Thyroid gland (tissue), 4 donors: ENCODE measurements around the gene TACR1. TPM values are rescaled to one million over a fixed set of nuclear protein-coding genes. Genes with fewer than 3 reads are reported as not detected.

ENCODE experiments used
- DNase-seq, 2 donors: peaks; one replicate each; pipeline ENCODE4 v3.0.0-alpha.2; 2019
- H3K27ac ChIP-seq, 3 donors: fragments of 200-600 bp; sonication (generic); 1 replicate in 2 of 3; 2 replicates in 1 of 3; pipeline ENCODE4 v1.5.1; 2016 to 2019; ENCODE audit warnings: mild to moderate bottlenecking in 1 of 3, moderate library complexity in 1 of 3
- H3K27me3 ChIP-seq: fragments of 200-600 bp; sonication (generic); one replicate; pipeline ENCODE4 v1.5.1; 2019
- H3K36me3 ChIP-seq, 2 donors: fragments of 200-600 bp; sonication (generic); one replicate each; pipeline ENCODE4 v1.5.1; 2016 to 2019
- H3K4me1 ChIP-seq, 2 donors: fragments of 200-600 bp; sonication (generic); one replicate each; pipeline ENCODE4 v1.5.1; 2017 to 2019
- H3K4me3 ChIP-seq, 3 donors: fragments of 200-600 bp; sonication (generic); replicated peaks in 1 of 3; 1 replicate in 2 of 3; 2 replicates in 1 of 3; pipeline ENCODE4 v1.5.1; 2016; ENCODE audit warnings: mild to moderate bottlenecking in 1 of 3
- H3K9me3 ChIP-seq: fragments of 200-600 bp; sonication (generic); one replicate; pipeline ENCODE4 v1.5.1; 2017
- POLR2A ChIP-seq, 2 donors: fragments of 450-650 bp; IDR thresholded peaks; one replicate each; pipeline ENCODE4 v1.6.1; 2017; ENCODE audit warnings: antibody characterized with exemption in 2 of 2, mild to moderate bottlenecking in 2 of 2, moderate library complexity in 1 of 2
- WGBS, 2 donors: methylation state at CpG; one replicate each; pipeline ENCODE4 v1.1.5; 2017; 5-methylcytosine and 5-hydroxymethylcytosine counted together
- intact Hi-C: fragments of 100-400 bp; cut with DNase I; formaldehyde crosslinking; loops from one replicate; pipeline ENCODE4 v1.15.1; 2023
- total RNA-seq, 4 donors: library from RNA; depleted of rRNA; stranded (reverse); fragments of >200 nt; gene quantifications; one replicate each; pipeline ENCODE4 v1.2.3, GENCODE V29; 2016
- TF ChIP-seq, protein P1 (sequence below), 6 experiments: fragments of 200-600 bp in 3 of 6; fragments of 450-650 bp in 3 of 6; sonication (generic) in 3 of 6; IDR thresholded peaks; one replicate each; pipeline ENCODE4 v1.5.1; 2016 to 2019; ENCODE audit warnings: antibody characterized with exemption in 6 of 6, mild to moderate bottlenecking in 2 of 6, inconsistent platforms in 1 of 6, moderate library complexity in 1 of 6

The TACR1 gene
- total RNA-seq, 4 donors from 2014 or later: 0.24 to 2.7 (median 0.63) TPM

DNA sequence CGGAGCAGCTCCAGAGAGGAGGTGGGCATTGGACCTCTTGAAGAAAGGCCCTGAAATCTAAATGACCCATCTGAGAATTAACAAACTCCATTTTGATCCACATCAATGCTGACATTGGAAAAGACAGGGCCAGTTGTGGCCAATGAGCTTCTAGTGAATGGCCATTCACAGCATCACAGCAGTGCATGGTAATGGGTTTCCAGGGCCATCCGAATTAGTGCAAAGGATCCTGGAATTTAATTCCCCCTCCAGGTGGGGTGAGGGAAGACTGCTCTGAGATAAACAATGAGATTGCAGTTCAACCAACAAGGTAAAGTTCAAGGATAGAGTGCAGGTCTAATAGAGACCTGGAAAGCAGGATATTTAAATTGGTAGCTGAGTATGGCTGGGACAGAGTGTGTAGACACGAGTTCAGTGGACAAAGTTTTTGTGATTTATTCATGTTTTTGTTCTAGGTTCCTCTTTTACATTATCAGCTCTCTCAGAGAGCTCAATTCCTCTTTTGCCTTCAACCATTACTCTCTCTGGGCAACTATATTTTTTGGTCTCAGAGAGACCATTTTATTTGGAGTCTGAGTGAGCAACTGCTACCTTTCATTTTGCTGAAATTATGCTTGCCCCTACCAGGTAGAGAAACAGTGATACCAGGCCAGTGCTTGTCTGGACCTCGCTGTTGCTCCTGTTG lies 5.0 kb downstream of the TACR1 start:
- no peak overlapping the region for H3K4me3 ChIP-seq
- TF ChIP-seq, protein P1, sequence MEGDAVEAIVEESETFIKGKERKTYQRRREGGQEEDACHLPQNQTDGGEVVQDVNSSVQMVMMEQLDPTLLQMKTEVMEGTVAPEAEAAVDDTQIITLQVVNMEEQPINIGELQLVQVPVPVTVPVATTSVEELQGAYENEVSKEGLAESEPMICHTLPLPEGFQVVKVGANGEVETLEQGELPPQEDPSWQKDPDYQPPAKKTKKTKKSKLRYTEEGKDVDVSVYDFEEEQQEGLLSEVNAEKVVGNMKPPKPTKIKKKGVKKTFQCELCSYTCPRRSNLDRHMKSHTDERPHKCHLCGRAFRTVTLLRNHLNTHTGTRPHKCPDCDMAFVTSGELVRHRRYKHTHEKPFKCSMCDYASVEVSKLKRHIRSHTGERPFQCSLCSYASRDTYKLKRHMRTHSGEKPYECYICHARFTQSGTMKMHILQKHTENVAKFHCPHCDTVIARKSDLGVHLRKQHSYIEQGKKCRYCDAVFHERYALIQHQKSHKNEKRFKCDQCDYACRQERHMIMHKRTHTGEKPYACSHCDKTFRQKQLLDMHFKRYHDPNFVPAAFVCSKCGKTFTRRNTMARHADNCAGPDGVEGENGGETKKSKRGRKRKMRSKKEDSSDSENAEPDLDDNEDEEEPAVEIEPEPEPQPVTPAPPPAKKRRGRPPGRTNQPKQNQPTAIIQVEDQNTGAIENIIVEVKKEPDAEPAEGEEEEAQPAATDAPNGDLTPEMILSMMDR (IDR thresholded peaks at IDR 0.05): no peak
- no peak for TF ChIP-seq POLR2A (IDR thresholded peaks at IDR 0.05)
- H3K27ac ChIP-seq: no peak overlapping the region
- 80 to 86% methylated on average over 4 of the region's 4 CpGs for WGBS, 2 donors
- peaks cover 3 to 4% of the 10 kb centered on the region in 2 donors for H3K4me1 ChIP-seq
- DNase-seq: no peak
- H3K27me3 ChIP-seq: no peaks in the 10 kb centered on the region
- H3K9me3 ChIP-seq: no peaks in the 10 kb centered on the region
- no peaks in the 10 kb centered on the region for H3K36me3 ChIP-seq
- intact Hi-C loops: no loop called here

DNA sequence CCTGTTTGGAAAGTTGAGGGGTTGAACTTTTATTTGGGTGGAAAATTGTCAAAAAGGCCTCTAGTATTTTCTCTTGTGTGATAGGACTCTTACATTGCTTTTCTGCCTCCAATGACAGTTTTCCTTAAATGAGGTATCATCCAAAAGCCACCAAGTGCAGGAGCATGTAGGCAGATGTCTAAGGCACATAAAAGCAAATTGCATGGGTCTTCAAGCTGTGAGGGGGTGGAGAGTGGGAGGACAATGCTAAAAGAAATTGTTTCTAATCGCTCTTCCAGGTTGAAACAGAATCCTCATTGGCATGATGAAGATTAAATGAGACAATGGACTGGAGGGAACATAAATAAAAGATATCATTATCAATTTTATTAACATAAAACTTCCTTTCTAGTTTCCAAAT lies 6.8 kb downstream of the TACR1 start:
- no peak overlapping the region for H3K27ac ChIP-seq
- no peaks in the 10 kb centered on the region for H3K9me3 ChIP-seq
- no peak overlapping the region for H3K4me3 ChIP-seq
- WGBS, 2 donors: 88 to 93% methylated on average over 1 of the region's 1 CpG
- no peak for TF ChIP-seq POLR2A (IDR thresholded peaks at IDR 0.05)
- DNase-seq: no peak
- no peaks in the 10 kb centered on the region for H3K27me3 ChIP-seq
- H3K36me3 ChIP-seq: no peaks in the 10 kb centered on the region
- H3K4me1 ChIP-seq: no peaks in the 10 kb centered on the region
- intact Hi-C loops: no loop called here

DNA sequence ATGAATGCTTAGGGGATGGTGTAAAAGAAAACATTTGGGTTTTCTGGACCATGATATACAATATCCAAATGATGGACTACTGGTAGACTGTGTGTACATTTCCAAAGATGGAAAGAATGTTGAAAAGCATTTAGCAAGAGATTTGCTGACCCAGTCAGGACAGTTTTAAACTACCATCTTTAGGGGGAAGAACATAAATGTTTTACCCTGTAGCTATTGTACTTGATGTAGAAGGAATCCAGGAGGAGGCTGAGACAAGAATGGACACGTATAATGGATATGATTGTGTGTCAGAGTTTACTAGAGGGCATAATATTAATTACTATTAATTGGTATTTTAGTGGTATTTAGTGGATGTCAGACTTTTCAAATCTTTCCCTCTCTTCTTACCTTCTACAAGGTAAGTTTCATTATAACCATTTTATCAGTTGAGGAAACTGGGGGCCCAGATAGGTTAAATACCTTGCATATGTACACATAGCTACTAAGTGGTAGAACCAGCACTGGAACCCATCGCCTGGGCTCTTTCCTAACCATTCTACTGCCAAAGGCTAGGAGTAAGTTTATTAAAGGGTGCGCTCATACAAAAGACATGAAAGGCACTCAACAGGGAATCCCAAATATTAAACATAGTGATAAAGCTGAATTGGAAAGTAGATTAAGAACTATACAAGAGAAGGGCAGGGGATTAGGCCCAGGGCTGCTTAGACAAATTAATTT lies 8.9 kb downstream of the TACR1 start:
- no peaks in the 10 kb centered on the region for H3K36me3 ChIP-seq
- WGBS, 2 donors: 95 to 97% methylated on average over 3 of the region's 3 CpGs
- no peak overlapping the region for H3K4me3 ChIP-seq
- H3K9me3 ChIP-seq: no peaks in the 10 kb centered on the region
- TF ChIP-seq, protein P1 (IDR thresholded peaks at IDR 0.05): no peak
- no peak for TF ChIP-seq POLR2A (IDR thresholded peaks at IDR 0.05)
- H3K27me3 ChIP-seq: no peaks in the 10 kb centered on the region
- no peak for DNase-seq
- no peak overlapping the region for H3K27ac ChIP-seq
- H3K4me1 ChIP-seq: no peaks in the 10 kb centered on the region
- intact Hi-C loops: no loop called here

DNA sequence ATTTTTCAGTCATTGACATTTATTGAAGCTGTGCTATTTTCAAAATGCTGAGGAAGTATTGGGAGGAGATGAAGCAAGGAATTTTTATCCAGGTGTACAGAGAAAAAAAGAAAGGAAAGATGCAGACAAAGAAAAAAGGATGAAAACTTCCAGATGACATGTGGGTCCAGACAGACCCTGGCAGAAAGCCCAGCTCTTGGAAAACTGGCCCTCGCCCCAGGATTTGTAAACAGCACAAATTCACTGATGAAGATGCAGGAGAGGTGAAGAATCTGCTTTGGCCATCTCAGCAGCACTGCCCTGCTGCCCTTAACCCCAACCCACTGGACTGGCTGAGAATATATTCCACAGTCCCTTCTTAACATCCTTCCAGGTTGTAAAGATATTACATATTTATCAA lies 12.5 kb downstream of the TACR1 start:
- WGBS, 2 donors: 49 to 52% methylated on average over 1 of the region's 1 CpG
- H3K36me3 ChIP-seq: no peaks in the 10 kb centered on the region
- H3K4me3 ChIP-seq: no peak overlapping the region
- H3K9me3 ChIP-seq: no peaks in the 10 kb centered on the region
- TF ChIP-seq POLR2A (IDR thresholded peaks at IDR 0.05): no peak
- TF ChIP-seq, protein P1 (IDR thresholded peaks at IDR 0.05): no peak
- H3K4me1 ChIP-seq: no peaks in the 10 kb centered on the region
- no peak for DNase-seq
- H3K27ac ChIP-seq: no peak overlapping the region
- H3K27me3 ChIP-seq: no peaks in the 10 kb centered on the region
- intact Hi-C loops: no loop called here

DNA sequence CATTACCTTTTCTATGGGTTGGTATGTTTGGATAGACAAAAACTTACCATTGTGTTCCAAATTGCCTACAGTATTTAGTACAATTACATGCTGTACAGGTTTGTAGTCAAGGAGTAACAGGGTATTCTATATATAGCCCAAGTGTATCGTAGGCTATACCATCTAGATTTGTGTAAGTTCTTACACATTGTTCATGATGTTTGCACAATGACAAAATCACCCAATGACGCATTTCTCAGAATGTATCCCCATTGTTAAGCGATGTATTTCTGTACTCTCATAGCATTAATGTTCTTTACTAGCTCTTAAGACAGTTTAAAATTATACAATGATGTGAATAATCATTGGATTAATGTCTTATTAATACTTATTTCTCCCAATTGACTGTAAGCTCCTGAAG lies 16.7 kb downstream of the TACR1 start:
- Histone ChIP-seq H3K27me3 (no peaks in the 10 kb centered on the region), H3K9me3 (no peaks in the 10 kb centered on the region), H3K27ac (no peak overlapping the region), H3K36me3 (no peaks in the 10 kb centered on the region), H3K4me1 (no peaks in the 10 kb centered on the region), H3K4me3 (no peak overlapping the region)
- intact Hi-C loops: no loop called here
- WGBS, 2 donors: 91 to 99% methylated on average over 3 of the region's 3 CpGs
- no peak for DNase-seq
- TF ChIP-seq POLR2A (IDR thresholded peaks at IDR 0.05): no peak
- TF ChIP-seq, protein P1 (IDR thresholded peaks at IDR 0.05): no peak
